ENCODE results near the gene AOC3. TPM values are rescaled to one million over a fixed set of nuclear protein-coding genes. Genes with fewer than 3 reads are reported as not detected.

The AOC3 gene
- total and polyA plus RNA-seq, 2 of the 8 experiments (the other 6 are each of a cell fraction or from before 2014, with no cell fraction given): 2.5 to 2.7 TPM

DNA sequence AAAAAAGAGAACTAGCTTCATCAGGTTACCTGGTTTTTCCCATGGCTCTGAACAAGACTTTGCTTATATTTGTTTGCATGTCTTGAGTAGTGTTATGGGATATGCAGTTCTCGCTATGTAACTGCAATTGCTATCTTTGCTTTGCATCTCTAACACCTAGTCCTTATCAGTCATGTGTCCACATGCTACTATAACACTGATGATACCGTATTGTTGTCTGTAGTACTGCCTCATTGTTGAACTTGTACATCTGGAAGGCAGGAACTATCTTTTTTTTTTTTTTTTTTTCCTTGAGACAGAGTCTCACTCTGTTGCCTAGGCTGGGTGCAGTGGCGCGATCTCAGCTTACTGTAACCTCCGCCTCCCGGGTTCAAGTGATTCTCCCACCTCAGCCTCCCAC is 15.3 kb upstream of the AOC3 start (continued):
- TF ChIP-seq, protein P1, sequence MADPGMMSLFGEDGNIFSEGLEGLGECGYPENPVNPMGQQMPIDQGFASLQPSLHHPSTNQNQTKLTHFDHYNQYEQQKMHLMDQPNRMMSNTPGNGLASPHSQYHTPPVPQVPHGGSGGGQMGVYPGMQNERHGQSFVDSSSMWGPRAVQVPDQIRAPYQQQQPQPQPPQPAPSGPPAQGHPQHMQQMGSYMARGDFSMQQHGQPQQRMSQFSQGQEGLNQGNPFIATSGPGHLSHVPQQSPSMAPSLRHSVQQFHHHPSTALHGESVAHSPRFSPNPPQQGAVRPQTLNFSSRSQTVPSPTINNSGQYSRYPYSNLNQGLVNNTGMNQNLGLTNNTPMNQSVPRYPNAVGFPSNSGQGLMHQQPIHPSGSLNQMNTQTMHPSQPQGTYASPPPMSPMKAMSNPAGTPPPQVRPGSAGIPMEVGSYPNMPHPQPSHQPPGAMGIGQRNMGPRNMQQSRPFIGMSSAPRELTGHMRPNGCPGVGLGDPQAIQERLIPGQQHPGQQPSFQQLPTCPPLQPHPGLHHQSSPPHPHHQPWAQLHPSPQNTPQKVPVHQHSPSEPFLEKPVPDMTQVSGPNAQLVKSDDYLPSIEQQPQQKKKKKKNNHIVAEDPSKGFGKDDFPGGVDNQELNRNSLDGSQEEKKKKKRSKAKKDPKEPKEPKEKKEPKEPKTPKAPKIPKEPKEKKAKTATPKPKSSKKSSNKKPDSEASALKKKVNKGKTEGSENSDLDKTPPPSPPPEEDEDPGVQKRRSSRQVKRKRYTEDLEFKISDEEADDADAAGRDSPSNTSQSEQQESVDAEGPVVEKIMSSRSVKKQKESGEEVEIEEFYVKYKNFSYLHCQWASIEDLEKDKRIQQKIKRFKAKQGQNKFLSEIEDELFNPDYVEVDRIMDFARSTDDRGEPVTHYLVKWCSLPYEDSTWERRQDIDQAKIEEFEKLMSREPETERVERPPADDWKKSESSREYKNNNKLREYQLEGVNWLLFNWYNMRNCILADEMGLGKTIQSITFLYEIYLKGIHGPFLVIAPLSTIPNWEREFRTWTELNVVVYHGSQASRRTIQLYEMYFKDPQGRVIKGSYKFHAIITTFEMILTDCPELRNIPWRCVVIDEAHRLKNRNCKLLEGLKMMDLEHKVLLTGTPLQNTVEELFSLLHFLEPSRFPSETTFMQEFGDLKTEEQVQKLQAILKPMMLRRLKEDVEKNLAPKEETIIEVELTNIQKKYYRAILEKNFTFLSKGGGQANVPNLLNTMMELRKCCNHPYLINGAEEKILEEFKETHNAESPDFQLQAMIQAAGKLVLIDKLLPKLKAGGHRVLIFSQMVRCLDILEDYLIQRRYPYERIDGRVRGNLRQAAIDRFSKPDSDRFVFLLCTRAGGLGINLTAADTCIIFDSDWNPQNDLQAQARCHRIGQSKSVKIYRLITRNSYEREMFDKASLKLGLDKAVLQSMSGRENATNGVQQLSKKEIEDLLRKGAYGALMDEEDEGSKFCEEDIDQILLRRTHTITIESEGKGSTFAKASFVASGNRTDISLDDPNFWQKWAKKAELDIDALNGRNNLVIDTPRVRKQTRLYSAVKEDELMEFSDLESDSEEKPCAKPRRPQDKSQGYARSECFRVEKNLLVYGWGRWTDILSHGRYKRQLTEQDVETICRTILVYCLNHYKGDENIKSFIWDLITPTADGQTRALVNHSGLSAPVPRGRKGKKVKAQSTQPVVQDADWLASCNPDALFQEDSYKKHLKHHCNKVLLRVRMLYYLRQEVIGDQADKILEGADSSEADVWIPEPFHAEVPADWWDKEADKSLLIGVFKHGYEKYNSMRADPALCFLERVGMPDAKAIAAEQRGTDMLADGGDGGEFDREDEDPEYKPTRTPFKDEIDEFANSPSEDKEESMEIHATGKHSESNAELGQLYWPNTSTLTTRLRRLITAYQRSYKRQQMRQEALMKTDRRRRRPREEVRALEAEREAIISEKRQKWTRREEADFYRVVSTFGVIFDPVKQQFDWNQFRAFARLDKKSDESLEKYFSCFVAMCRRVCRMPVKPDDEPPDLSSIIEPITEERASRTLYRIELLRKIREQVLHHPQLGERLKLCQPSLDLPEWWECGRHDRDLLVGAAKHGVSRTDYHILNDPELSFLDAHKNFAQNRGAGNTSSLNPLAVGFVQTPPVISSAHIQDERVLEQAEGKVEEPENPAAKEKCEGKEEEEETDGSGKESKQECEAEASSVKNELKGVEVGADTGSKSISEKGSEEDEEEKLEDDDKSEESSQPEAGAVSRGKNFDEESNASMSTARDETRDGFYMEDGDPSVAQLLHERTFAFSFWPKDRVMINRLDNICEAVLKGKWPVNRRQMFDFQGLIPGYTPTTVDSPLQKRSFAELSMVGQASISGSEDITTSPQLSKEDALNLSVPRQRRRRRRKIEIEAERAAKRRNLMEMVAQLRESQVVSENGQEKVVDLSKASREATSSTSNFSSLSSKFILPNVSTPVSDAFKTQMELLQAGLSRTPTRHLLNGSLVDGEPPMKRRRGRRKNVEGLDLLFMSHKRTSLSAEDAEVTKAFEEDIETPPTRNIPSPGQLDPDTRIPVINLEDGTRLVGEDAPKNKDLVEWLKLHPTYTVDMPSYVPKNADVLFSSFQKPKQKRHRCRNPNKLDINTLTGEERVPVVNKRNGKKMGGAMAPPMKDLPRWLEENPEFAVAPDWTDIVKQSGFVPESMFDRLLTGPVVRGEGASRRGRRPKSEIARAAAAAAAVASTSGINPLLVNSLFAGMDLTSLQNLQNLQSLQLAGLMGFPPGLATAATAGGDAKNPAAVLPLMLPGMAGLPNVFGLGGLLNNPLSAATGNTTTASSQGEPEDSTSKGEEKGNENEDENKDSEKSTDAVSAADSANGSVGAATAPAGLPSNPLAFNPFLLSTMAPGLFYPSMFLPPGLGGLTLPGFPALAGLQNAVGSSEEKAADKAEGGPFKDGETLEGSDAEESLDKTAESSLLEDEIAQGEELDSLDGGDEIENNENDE (IDR thresholded peaks at IDR 0.05; ENCODE audit: insufficient replicate concordance, low read length): no peak
- TF ChIP-seq, protein P2, sequence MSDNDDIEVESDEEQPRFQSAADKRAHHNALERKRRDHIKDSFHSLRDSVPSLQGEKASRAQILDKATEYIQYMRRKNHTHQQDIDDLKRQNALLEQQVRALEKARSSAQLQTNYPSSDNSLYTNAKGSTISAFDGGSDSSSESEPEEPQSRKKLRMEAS (IDR thresholded peaks at IDR 0.05): no peak
- no peak for TF ChIP-seq RNF2 (IDR thresholded peaks at IDR 0.05; ENCODE audit: borderline replicate concordance, low read depth, low read length, missing control alignments, poor library complexity, severe bottlenecking)
- no peak for TF ChIP-seq SUZ12 (IDR thresholded peaks at IDR 0.05; ENCODE audit: low read length)
- TF ChIP-seq TEAD4 (IDR thresholded peaks at IDR 0.05; ENCODE audit: low read depth, low read length): no peak
- TF ChIP-seq, protein P3, sequence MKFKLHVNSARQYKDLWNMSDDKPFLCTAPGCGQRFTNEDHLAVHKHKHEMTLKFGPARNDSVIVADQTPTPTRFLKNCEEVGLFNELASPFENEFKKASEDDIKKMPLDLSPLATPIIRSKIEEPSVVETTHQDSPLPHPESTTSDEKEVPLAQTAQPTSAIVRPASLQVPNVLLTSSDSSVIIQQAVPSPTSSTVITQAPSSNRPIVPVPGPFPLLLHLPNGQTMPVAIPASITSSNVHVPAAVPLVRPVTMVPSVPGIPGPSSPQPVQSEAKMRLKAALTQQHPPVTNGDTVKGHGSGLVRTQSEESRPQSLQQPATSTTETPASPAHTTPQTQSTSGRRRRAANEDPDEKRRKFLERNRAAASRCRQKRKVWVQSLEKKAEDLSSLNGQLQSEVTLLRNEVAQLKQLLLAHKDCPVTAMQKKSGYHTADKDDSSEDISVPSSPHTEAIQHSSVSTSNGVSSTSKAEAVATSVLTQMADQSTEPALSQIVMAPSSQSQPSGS (IDR thresholded peaks at IDR 0.05; ENCODE audit: low read length): no peak

Data from H1 (cell line).